GM19463 (cell line): Measurements from ENCODE around the gene KCNG1.

Experiments
- ATAC-seq: cut with Tn5 transposase; IDR thresholded peaks from one replicate; pipeline ENCODE4 v1.9.1; 2021; ENCODE audit warnings: mild to moderate bottlenecking, moderate library complexity; ENCODE audit not compliant: unreplicated experiment

KCNG1 gene

GRCh38 chr20:51014797-51015722 lies 7.8 kb downstream of the KCNG1 start:
- no peak for ATAC-seq

GRCh38 chr20:51013577-51014330 lies 9.2 kb downstream of the KCNG1 start:
- no peak for ATAC-seq

GRCh38 chr20:51012357-51012756 lies 10.6 kb downstream of the KCNG1 start:
- no peak for ATAC-seq

DNA sequence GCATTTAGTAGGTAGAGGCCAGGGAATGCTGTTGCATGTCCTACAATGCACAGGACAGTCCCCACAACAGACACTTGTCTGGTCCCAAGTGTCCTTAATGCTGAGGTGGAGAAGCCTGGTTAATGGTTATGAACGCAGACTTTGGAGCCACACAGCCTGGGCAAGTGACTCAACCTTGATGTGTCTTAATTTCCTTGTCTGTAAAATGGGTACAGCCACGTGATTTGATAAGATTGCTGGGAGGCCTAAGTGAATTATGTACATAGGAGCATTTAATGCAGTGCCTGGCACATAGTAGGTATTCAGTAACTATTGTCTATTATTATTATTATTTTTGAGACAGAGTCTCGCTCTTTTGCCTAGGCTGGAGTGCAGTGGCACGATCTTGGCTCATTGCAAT lies 11.4 kb downstream of the KCNG1 start:
- ATAC-seq: no peak

DNA sequence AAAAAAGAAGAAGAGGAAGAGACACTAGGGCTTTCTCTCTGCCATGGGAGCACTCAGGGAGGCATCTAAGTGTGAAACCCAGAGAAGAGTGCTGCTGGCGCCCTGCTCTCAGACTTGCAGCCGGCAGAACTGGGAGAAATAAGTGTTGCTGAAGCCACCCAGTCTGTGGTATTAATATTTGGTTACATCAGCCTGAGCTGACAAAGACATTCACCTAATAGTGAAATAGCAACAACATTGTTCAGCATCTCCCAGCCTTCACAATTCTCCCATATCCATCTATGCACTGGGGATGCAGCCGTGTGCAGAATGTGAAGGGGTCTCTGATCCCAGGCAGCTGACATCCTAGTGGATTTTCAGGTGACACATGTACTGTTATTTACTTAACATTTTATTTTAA lies 12.0 kb downstream of the KCNG1 start:
- ATAC-seq: no peak

GRCh38 chr20:51010043-51010365 lies 12.9 kb downstream of the KCNG1 start:
- no peak for ATAC-seq

DNA sequence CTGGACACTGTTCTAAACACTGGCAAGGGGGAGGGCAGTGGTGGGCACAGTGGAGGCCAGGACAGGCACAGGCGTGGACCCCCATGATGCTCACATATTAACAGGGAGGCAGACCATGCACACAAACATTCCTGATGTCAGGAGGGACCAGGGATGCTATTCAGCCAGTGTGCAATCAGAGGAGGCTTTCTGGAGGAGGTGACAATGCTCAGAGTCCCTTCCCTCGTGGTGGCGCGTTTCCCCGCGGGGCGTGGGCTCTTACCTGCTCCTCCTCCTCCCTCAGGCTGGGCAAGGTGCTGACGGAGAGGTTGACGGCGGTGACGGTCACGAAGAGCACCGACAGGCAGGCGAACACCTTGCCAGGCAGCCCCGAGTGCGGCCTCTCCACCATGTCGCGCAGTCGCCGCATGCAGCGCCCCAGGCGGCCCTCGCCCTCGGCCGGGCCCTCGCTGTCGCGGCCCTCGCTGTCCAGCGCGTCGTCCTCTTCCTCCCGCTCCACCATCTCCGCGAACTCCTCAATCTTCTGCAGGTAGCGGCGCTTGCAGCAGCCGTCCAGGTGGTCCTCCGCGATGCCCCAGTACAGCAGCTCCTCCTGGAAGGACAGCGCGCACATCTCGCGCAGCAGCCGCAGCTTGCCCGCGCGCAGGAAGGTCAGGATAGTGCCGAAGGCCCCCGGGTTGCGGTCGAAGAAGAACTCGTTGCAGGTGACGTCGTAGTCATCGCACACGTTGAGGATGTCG lies 13.4 kb downstream of the KCNG1 start:
- no peak for ATAC-seq

DNA sequence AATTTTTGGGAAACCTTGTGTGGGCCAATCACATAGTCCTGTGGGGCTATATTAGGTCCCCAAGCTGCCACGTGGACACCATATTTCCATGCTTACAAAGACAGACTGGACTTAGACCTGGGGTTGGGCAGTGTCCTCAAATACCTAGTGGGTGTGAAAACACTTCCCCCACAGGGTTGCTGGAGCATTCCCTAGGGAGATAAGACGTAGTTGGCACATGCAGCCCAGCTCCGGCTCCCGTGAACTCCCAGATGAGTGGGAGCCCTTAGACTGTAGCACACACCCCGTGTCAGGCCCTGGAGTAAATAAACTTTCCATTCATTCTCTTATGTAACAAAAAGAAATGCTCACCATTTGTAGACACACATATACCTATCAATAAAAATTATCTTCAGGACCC lies 14.2 kb downstream of the KCNG1 start:
- no peak for ATAC-seq

DNA sequence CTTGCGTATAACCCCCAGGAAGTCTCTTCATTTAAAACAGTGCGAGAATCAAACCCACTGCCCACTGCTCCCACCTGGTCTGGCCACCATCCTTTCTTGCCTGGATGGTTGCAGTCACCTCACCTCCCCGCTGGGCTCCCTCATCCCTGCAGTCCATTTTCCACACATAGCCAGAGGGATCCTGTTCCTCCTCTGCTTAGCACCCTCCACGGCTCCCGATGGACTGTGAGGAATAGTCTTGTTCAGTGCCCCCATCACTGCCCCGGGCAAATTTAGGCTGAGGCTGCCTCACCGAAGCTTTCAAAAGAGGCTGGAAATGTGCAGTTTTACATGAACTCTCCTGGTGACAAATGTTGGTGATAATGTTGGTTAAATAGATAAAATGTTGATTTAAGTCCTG lies 17.7 kb downstream of the KCNG1 start:
- no peak for ATAC-seq

- no peak for ATAC-seq
These were observed 18.1 kb downstream of the KCNG1 start for GRCh38 chr20:51004781-51005180.

GRCh38 chr20:51004305-51004727 lies 18.6 kb downstream of the KCNG1 start:
- ATAC-seq: no peak

DNA sequence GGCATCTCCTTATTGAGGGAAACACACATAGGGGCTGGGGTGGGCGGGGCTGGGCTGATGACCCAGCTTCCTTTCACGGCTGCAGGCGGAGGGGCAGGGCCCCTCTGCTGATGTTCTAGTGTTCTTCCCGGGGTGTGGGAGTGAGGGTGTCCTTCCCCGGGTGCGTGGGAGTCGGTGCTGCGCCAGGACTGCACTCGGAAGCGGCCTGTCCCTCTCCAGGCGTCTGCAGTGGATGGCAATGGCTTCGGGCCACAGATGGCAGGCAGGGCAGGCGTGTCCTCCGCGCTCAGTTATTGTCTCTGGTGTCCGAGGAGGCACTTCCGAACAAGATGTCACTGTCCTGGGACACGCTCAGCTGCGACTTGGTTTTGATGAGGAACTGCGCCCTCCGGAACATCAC lies 19.2 kb downstream of the KCNG1 start:
- ATAC-seq: no peak

DNA sequence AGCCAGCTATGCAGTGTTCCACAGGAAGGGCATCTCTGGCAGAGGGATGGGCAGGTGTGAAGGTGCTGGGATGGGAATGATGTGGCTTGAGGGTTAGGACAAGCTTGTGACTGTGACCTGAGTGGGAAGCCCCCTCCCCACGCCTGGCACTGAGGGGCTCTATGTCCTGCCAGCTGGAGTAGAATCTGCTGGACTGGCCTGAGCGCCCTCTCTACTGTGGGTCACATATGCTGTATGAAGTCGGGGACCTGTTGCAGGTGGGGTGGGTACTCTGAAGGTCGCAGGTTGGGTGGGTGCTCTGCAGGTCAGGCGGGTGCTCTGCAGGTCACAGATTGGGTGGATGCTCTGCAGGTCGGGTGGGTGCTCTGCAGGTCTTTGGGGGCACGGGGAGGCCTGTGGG lies 20.3 kb downstream of the KCNG1 start:
- no peak for ATAC-seq

GRCh38 chr20:51001430-51002265 lies 21.3 kb downstream of the KCNG1 start:
- ATAC-seq: no peak

DNA sequence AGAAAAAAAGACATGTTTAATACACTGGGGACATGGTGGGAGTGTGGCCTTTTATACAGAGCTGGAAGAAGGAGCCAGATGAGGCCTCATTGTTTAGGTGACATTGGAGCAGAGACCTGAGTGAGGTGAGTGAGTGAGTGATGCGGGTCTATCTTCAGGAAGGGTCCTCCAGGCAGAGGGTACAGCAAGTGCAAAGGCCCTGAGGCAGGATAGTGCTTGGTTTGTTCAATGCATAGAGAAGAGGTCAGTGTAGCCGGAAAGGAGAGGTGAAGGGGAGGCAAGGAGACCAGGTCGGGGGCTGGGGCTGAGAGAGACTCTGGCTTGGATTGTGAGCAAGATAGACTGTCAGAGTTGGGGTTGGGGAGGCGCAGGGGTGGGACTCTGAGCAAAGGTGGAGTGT lies 23.6 kb downstream of the KCNG1 start:
- no peak for ATAC-seq

- no peak for ATAC-seq
These were observed 25.7 kb downstream of the KCNG1 start for GRCh38 chr20:50996901-50997865.

DNA sequence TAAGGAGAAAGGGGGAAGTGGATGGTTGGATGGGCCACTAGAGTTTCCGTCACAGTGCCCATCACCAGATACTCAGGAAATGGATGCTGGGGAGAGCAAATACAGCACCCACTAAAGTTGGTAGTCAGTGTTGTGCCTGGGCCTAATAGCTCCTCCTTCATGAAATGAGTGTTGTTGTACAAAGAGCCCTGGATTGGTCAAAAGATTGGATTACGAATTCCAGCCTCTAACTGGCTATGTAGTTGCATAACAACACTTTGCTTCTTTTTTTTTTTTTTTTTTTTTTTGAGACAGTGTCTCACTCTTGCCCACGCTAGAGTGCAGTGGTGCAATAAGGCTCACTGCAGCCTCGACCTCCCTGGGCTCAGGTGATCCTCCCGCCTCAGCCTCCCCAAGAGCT lies 27.4 kb downstream of the KCNG1 start:
- ATAC-seq: no peak

GRCh38 chr20:50993876-50994275 lies 29.0 kb downstream of the KCNG1 start:
- no peak for ATAC-seq

GRCh38 chr20:50992733-50993457 lies 30.0 kb downstream of the KCNG1 start:
- no peak for ATAC-seq
